Measurements from ENCODE around the gene IRF2BP1.
A peak's percentile ranks its signal among the peaks of the same experiment; 100 is the strongest.

GRCh38 chr19:45863335-45863839 is 22.6 kb downstream of the IRF2BP1 start:
- TF ChIP-seq CTCF (IDR thresholded peaks at IDR 0.05) = peak in 1 of 6 experiments; percentile 0
- no peak for TF ChIP-seq POLR2A (IDR thresholded peaks at IDR 0.05)
